Measurements from ENCODE around the gene SNRNP27. TPM values are rescaled to one million over a fixed set of nuclear protein-coding genes. Genes with fewer than 3 reads are reported as not detected.

Gene SNRNP27
- total and polyA plus RNA-seq, 9 of the 15 experiments (the other 6 are each of a cell fraction or from before 2014, with no cell fraction given), result 29.2 to 102 (median 65.7) TPM

GRCh38 chr2:69893684-69894551 is at the start of gene SNRNP27 (continued):
- peak; percentile 29; the same call in 1 of the 2 replicates for TF ChIP-seq ARID3A (IDR thresholded peaks at IDR 0.05; ENCODE audit: borderline replicate concordance, low read depth, low read length)
- TF ChIP-seq E2F8 (IDR thresholded peaks at IDR 0.05; ENCODE audit: low read depth, partially characterized antibody), result peak; percentile 89
- TF ChIP-seq CXXC5 (CRISPR knock-in tag; IDR thresholded peaks at IDR 0.05), result peak; percentile 63
- TF ChIP-seq RBBP5 (IDR thresholded peaks at IDR 0.05; ENCODE audit: borderline replicate concordance, insufficient read depth, low read length, poor library complexity, severe bottlenecking), result peak; percentile 82
- peak; percentile 75; the same call in 1 of the 2 replicates for TF ChIP-seq PHF8 (IDR thresholded peaks at IDR 0.05; ENCODE audit: borderline replicate concordance, low read length)
- TF ChIP-seq TARDBP (IDR thresholded peaks at IDR 0.05), result peak; percentile 55; the same call in 1 of the 2 replicates
- peak; percentile 85 for TF ChIP-seq ZNF512 (tag; IDR thresholded peaks at IDR 0.05)
- TF ChIP-seq GTF2E2 (tag; IDR thresholded peaks at IDR 0.05), result peak; percentile 31
- TF ChIP-seq POLR2AphosphoS2 (IDR thresholded peaks at IDR 0.05; ENCODE audit: low read length), result no peak
- TF ChIP-seq RB1 (IDR thresholded peaks at IDR 0.05; ENCODE audit: low read depth), result peak; percentile 71
- peak; percentile 96 for TF ChIP-seq DIDO1 (tag; IDR thresholded peaks at IDR 0.05; ENCODE audit: low read depth)
- TF ChIP-seq ETV6 (IDR thresholded peaks at IDR 0.05; ENCODE audit: borderline replicate concordance in 1 of 2, low read depth in 2 of 2, low read length in 1 of 2), result peak; percentile 63 to 65; a peak in 1 of 4 replicates
- TF ChIP-seq ETV6 (CRISPR knock-in tag; IDR thresholded peaks at IDR 0.05; ENCODE audit: borderline replicate concordance), result no peak
- peak; percentile 88 for TF ChIP-seq SUPT5H (IDR thresholded peaks at IDR 0.05)
- TF ChIP-seq NCOR1 (IDR thresholded peaks at IDR 0.05), result peak; percentile 34; the same call in 1 of the 2 replicates
- TF ChIP-seq SP1 (CRISPR knock-in tag; IDR thresholded peaks at IDR 0.05), result peak; percentile 73
- TF ChIP-seq TAL1 (IDR thresholded peaks at IDR 0.05), result peak; percentile 7
- TF ChIP-seq CREM (IDR thresholded peaks at IDR 0.05; ENCODE audit: low read depth), result peak; percentile 82
- peak; percentile 46; the same call in 1 of the 2 replicates for TF ChIP-seq LEF1 (IDR thresholded peaks at IDR 0.05)
